Breast epithelium (tissue), 3 donors: ENCODE data around the gene ZMIZ2.

Source experiments
- CTCF ChIP-seq, 3 donors: fragments of 450-650 bp; IDR thresholded peaks; one replicate each; pipeline ENCODE4 v1.5.1; 2016 to 2017; ENCODE audit warnings: antibody characterized with exemption in 3 of 3, mild to moderate bottlenecking in 3 of 3, moderate library complexity in 3 of 3
- POLR2A ChIP-seq: fragments of 450-650 bp; IDR thresholded peaks from one replicate; pipeline ENCODE4 v1.6.1; 2016; ENCODE audit warnings: antibody characterized with exemption, mild to moderate bottlenecking, moderate library complexity
- POLR2AphosphoS5 ChIP-seq, 3 donors: sonication (generic); formaldehyde crosslinking; IDR thresholded peaks; one replicate each; pipeline ENCODE4 v1.6.1; 2017; ENCODE audit warnings: antibody characterized with exemption in 3 of 3

- TF ChIP-seq CTCF (IDR thresholded peaks at IDR 0.05), result no peak
- no peak for TF ChIP-seq POLR2A
- no peak for TF ChIP-seq POLR2AphosphoS5 (IDR thresholded peaks at IDR 0.05)
These were observed 62.9 kb downstream of the ZMIZ2 start for GRCh38 chr7:44811571-44811970.
